Measurements from ENCODE around the gene ITGA4. TPM values are rescaled to one million over a fixed set of nuclear protein-coding genes. Genes with fewer than 3 reads are reported as not detected.

The ITGA4 gene
- total RNA-seq, 4 donors from 2014 or later = 2.0 to 5.7 (median 3.9) TPM

- TF ChIP-seq CTCF (IDR thresholded peaks at IDR 0.05) (no peak), POLR2A (IDR thresholded peaks at IDR 0.05) (no peak)
- no peak for DNase-seq (ENCODE audit: low spot score in 2 of 2)
- intact Hi-C loops (cut with DNase I; ENCODE audit: low total_unique reads) = no loop called here
- H3K4me3 ChIP-seq (ENCODE audit: low read depth, poor library complexity, severe bottlenecking) = no peak overlapping the region
- WGBS, 2 donors = 72 to 97% methylated on average over 1 of the region's 1 CpG
Observed at GRCh38 chr2:181520253-181520652, 63.1 kb downstream of the ITGA4 start.

- DNase-seq (ENCODE audit: low spot score in 2 of 2) = peak in 1 of 2 donors; percentile 16
- H3K4me3 ChIP-seq (ENCODE audit: low read depth, poor library complexity, severe bottlenecking) = no peak overlapping the region
Observed at GRCh38 chr2:181523756-181524155, 66.6 kb downstream of the ITGA4 start.

GRCh38 chr2:181526014-181526413 is 68.8 kb downstream of the ITGA4 start:
- TF ChIP-seq CTCF (IDR thresholded peaks at IDR 0.05) = no peak
- TF ChIP-seq POLR2A (IDR thresholded peaks at IDR 0.05) = no peak
- 81 to 85% methylated on average over 4 of the region's 4 CpGs for WGBS, 2 donors
- no peak for DNase-seq (ENCODE audit: low spot score in 2 of 2)
- H3K4me3 ChIP-seq (ENCODE audit: low read depth, poor library complexity, severe bottlenecking) = no peak overlapping the region
- intact Hi-C loops (cut with DNase I; ENCODE audit: low total_unique reads) = no loop called here

More at GRCh38 chr2:181523756-181524155, 66.6 kb downstream of the ITGA4 start:
- TF ChIP-seq CTCF (IDR thresholded peaks at IDR 0.05) (no peak), POLR2A (IDR thresholded peaks at IDR 0.05) (no peak)
- 58 to 64% methylated on average over 5 of the region's 5 CpGs for WGBS, 2 donors
- intact Hi-C loops (cut with DNase I; ENCODE audit: low total_unique reads) = no loop called here

GRCh38 chr2:181527058-181527457 is 69.9 kb downstream of the ITGA4 start:
- H3K4me3 ChIP-seq (ENCODE audit: low read depth, poor library complexity, severe bottlenecking) = no peak overlapping the region
- intact Hi-C loops (cut with DNase I; ENCODE audit: low total_unique reads) = no loop called here
- TF ChIP-seq POLR2A (IDR thresholded peaks at IDR 0.05) (no peak), CTCF (IDR thresholded peaks at IDR 0.05) (no peak)
- no peak for DNase-seq (ENCODE audit: low spot score in 2 of 2)
- WGBS, 2 donors = 92 to 96% methylated on average over 6 of the region's 6 CpGs

- 71 to 77% methylated on average over 1 of the region's 1 CpG for WGBS, 2 donors
- H3K4me3 ChIP-seq (ENCODE audit: low read depth, poor library complexity, severe bottlenecking) = no peak overlapping the region
- intact Hi-C loops (cut with DNase I; ENCODE audit: low total_unique reads) = no loop called here
- TF ChIP-seq CTCF (IDR thresholded peaks at IDR 0.05) (no peak), POLR2A (IDR thresholded peaks at IDR 0.05) (no peak)
- no peak for DNase-seq (ENCODE audit: low spot score in 2 of 2)
Observed at GRCh38 chr2:181528441-181528840, 71.3 kb downstream of the ITGA4 start.

- WGBS, 2 donors = 88 to 94% methylated on average over 2 of the region's 2 CpGs
- no peak for DNase-seq (ENCODE audit: low spot score in 2 of 2)
- TF ChIP-seq CTCF (IDR thresholded peaks at IDR 0.05) (no peak), POLR2A (IDR thresholded peaks at IDR 0.05) (no peak)
- intact Hi-C loops (cut with DNase I; ENCODE audit: low total_unique reads) = no loop called here
- H3K4me3 ChIP-seq (ENCODE audit: low read depth, poor library complexity, severe bottlenecking) = no peak overlapping the region
Observed at GRCh38 chr2:181536730-181537129, 79.5 kb downstream of the ITGA4 start.

Measured in lower leg skin (tissue), 4 donors.